HG03025 (cell line): ENCODE results near the gene CDH11.

Experiments
- ATAC-seq: cut with Tn5 transposase; IDR thresholded peaks from one replicate; pipeline ENCODE4 v1.9.1; 2021; ENCODE audit warnings: mild to moderate bottlenecking, moderate library complexity; ENCODE audit not compliant: unreplicated experiment, low FRiP score

Gene CDH11, protein sequence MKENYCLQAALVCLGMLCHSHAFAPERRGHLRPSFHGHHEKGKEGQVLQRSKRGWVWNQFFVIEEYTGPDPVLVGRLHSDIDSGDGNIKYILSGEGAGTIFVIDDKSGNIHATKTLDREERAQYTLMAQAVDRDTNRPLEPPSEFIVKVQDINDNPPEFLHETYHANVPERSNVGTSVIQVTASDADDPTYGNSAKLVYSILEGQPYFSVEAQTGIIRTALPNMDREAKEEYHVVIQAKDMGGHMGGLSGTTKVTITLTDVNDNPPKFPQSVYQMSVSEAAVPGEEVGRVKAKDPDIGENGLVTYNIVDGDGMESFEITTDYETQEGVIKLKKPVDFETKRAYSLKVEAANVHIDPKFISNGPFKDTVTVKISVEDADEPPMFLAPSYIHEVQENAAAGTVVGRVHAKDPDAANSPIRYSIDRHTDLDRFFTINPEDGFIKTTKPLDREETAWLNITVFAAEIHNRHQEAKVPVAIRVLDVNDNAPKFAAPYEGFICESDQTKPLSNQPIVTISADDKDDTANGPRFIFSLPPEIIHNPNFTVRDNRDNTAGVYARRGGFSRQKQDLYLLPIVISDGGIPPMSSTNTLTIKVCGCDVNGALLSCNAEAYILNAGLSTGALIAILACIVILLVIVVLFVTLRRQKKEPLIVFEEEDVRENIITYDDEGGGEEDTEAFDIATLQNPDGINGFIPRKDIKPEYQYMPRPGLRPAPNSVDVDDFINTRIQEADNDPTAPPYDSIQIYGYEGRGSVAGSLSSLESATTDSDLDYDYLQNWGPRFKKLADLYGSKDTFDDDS

DNA sequence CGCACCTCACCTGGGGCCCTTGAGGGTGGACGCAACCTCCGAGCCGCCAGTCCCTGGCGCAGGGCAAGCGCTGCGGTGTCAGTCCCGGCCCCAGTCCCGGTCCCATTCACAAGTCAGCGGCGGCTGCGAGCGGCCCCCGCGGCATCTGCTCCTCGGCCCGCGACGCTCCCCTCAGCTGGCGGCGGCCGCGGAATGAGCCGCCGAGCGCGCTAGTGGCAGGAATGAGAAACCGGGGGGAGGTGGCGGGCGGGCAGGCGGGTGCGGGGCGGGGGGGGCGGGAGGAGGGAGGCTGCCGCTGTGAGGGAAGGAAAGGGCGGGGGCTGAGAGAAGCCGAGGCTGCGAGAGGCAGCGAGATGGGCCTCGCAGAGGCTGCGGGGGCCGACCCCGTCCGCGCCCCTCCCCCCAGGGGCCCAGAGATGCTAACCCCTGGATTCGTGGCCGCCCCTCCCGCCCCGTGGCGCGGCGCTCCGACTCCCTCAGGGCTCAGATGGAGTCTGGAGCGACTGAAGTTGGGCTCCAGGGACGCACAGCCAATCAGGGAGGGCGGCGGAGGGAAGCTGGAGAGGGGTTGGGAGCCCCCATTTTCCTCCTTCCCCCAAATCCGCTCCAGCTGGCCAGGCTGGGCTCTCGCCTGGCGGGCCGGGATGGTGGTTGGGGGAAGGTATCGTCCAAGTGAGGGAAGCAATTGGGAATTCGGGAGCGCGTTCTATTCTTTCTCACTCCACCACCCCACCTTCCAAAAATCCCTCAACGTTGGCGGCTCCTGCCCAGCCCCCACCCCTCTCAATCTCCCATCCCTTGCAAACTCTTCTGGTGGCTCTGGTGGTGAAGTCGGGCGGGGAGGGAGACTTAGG is at the start of gene CDH11:
TSS of gene CDH11 (minus strand) at position 194 of the 854 bp plus-strand sequence. CDS start 117,194 bp downstream, outside the sequence.
- no peak for ATAC-seq

DNA sequence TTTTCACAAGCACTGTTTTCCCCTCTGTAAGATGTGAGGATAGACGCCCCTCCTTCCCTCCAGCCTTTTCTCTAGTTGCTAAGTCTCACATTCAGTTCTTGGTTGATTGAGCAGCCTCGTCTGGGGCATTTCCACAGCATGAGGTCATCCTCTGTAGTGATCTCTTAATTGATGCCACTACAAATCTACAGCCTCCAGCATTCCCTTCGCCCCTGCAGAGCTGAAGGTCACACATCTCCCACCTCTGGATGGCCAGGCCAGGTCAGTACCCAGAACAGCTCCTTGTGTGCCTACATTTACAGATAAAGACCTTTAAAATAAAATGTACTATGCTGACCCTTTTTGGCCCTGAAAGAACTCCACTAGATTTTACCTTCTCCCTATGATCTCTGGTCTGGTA is 32.5 kb upstream of the CDH11 start:
- no peak for ATAC-seq

DNA sequence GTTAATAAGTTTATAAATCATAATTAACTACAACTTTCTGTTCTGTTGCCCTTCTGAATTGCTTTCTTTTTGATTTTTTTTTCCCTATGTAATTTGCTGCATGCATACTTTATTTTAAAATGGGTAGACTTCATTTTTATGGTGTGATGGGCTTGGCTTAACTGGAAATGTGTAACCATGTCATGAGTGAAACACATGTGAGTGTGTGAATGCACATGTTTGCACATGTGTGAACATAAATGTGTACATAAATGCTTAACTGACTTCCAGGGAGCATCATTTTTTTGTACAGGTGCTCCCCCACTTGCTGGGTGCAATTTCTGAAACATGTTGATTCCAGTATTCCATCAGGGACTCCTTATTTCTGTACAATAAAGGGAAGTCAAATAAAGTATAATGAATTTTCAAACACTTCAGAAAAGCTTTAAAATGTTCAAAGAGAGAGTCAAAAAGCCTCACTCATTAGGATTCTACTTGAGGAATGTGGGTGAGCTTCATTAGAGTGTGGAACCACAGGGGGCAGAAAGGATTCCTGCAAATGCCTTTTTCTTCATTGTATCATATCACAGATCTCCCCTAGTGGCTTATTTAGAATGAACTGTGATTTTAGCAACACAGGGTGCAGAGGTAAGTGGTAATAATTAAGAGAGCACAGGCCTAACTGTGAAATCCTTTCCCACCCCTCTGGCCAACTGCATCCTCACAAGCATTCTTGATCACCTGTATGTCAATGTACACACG is 31.7 kb upstream of the CDH11 start:
- no peak for ATAC-seq

DNA sequence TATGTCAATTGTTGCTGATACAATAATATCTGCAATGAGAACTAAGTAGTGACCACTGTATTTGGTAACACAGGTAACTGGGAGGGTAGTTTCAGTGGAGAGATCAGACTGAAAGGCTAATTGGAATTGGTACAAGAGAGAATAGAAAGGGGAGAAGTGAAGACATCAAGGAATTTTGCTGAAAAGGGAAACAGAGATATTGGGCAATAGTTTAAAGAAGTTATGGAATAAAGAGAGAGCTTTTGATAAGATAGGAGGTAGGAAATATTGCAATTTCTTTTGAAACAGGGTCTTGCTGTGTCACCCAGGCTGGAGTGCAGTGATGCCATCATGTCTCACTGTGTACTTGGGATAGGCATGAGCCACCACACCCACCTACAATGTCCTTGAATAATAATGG is 26.9 kb upstream of the CDH11 start:
- ATAC-seq, result no peak

DNA sequence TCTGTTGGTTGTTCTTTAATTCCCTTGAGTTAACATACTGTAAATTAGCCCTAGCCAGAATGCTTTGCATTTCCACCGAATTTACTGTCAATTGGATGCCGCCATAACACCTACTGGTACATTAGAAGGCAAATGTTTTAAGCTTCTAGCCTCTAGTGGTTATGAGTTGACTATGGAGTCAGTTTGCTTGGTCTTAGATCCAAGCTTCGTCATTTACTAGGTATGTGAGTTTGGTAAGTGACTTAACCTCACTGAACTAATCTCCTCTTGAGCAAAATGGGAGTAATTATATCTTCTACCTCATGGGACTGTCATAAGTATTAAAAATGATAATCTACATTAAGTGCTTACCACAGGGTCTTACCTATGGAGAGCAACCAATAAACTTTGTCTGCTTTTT is 20.4 kb upstream of the CDH11 start:
- no peak for ATAC-seq

DNA sequence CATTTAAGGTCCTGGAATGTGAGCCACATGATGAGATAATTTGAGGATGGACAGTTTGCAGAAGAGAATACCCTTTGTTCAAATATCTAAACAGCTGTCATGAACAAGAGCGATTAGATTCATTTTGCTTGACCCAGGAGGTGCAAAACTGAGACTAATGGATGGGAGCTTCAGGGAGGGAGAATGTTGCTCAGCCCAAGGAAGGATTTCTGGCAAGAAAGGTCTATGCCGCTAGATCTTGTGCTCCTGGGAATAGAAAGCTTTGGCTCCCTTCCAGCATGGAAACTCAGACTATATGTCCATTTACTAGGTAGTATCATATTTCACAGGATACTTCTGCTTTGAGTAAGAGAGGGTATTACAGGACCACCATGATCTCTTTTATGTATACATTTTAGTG is 14.8 kb upstream of the CDH11 start:
- no peak for ATAC-seq

DNA sequence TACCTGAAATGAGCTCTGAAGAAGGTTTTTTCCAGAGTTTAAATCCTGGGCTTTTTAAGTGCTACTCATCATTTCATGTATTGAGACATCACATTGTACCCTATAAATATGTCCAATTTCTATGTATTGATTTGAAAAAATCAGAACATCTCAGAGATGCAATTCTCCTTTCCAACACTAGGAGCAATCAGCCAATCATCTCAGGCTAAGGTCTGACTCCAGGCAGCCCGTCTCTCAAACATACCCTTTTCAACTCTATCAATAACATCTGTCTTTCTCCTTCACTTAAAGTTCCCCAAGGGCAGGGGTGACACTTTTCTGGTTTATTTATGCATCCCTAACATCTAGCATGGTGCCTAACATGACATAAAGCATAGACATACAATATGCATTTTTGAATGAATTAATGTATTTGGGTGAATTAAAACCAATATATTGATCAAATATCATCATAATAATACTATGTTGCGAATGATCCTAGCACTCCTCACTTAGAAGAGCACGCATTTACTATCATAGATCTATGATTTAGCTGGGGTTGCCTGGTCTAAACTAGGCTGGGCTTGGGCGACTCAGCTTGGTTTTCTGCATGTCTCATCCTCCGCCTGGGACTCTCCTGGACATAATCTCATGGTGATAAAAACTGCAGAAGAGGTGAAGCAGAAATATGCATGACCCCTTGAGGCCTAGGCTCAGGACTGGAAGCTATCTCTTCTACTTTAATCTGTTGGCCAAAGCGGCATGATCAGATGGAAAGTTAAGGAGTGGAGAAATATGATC is 5.2 kb upstream of the CDH11 start:
- no peak for ATAC-seq

DNA sequence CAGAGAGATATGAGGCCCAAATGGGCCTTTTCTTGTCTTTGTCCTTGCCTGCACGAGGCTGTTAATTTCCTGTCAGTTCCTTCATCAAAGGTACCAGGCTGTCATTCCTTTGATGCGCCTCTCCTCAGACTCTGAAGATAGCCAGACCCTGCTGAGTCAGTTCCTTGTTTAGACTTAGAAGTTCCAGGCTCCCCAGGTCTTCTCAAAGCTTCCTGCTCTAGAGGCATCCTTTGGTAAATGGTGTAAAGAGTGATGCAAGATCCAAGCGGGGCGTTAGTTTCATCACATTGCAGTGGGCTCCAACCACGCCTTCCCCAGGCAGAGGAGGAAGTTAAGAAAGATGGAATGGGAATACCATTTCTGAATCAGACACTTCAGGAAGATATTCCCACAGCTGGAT is 4.0 kb upstream of the CDH11 start:
- ATAC-seq, result no peak

DNA sequence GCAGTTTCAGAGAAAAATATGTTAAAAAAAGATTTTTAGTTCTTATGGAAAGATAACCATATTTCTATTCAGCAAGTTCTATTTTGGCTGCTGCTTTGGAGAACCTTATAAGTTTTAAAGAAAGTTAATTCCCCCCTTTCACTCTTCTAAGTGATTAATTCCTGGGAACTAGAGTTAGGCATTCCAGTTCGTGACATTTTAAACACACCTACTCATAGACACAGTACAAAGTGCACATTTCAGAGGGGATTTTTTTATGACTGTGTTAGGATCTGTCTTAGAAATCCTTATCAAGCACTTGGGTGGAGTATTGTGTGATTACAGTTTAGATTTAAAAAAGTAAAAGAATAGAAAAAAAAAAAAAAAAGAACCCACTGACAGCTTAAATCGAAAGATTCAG is 3.5 kb upstream of the CDH11 start:
- no peak for ATAC-seq

DNA sequence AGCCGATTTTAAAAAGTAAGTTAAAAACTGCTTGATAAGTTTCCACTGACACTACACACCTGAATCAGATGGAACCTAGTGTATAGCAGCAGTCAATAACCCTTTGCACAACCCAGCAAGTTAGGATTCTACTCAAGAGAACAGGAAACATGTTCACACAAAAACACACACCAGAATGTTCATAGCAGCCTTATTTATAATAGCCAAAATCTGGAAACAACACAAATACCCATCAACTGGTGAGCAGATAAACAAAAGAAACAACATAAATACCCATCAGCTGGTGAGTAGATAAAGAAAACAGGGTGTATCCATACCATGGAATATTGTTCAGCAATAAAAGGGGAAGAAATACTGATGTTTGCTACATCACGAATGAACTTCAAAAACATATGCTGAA is 2.7 kb upstream of the CDH11 start:
- ATAC-seq, result no peak

DNA sequence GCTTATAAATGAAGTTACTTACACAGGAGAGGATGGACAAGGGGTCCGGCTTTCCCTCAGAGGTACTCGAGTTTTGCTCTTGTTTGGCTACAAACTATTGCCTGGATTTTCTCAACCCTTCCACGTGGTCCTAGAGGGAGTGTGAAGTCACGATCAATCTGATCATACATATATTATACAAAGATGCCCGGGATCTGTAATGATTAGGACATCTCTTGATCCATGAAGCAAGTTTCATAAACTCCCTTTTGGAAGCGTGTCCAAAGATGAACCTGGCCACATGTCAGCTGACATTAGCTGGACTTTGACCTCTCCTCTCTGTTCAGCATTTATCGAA is 2.3 kb upstream of the CDH11 start:
- ATAC-seq, result no peak

DNA sequence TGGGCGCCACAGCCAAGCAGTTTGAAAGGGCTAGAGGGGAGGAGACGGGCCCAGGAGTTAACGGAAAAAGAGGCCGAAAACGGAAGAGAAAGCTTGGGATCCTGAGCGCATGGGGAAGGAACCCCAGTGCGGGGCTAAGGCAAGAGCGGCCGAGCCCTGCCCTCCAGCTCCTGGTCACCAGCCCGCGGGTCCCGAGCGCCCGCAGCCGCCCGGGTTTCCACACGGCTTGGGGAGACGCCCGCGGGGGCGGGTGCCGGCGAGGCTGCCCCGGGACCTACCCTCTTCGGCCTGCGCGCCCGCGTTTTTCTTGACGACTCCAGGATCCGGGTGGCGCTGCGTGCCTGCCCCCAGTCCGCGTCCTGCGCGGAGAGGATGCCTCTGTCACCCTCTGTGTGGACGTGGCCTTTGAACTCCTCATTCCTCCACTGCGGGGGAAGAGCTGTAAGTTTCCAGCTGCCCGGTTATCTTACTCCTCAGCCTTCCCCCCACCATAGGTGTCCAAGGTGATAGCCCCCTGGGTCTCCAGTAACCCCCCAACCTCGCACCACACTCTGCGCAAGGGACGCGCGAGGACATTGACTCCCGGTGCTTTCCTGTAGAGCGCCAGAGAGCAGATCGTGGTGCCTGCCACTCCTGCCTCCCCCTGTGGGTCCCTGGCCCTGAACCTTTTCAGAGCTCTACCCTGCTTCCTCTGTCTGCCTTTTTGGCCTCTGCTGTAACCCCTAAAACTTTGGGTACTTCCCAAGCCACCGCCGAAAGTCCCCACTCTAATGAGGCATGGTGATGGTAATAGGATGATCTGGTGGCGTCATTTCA is 1.7 kb upstream of the CDH11 start:
- ATAC-seq, result no peak

DNA sequence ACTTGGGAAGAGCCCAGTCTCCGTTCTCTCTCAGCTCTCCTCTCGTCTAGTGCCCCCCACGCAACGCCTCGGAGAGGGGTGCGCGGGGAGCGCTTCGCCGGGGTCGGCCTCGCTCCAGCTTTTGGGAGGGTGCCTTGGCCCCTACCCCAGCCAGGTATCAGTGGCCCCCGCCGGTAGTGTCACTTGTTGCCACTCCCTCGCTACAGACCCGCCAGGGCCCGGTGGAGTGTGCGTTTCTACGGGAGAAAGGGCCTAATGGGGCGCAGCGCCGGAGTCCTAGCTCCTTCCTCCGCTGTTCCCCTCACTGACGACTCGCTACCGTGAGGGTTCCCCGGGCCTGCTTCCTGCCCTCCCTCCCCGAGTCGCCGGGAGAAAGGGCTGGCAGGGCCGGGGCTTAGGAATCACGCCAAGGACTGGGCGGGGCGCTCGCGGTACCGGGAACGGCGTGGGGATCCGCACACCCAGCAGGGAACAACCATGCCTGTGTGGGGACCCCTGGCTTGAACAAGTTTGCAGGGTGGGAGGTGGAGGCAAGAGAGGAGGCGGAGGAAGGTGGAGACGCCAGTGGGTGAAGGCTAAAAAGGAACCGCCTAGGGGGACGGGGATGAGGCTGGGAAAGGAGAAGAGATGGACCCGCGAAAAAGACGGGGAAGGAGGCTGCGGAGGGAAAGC is 997 bp upstream of the CDH11 start:
- no peak for ATAC-seq

DNA sequence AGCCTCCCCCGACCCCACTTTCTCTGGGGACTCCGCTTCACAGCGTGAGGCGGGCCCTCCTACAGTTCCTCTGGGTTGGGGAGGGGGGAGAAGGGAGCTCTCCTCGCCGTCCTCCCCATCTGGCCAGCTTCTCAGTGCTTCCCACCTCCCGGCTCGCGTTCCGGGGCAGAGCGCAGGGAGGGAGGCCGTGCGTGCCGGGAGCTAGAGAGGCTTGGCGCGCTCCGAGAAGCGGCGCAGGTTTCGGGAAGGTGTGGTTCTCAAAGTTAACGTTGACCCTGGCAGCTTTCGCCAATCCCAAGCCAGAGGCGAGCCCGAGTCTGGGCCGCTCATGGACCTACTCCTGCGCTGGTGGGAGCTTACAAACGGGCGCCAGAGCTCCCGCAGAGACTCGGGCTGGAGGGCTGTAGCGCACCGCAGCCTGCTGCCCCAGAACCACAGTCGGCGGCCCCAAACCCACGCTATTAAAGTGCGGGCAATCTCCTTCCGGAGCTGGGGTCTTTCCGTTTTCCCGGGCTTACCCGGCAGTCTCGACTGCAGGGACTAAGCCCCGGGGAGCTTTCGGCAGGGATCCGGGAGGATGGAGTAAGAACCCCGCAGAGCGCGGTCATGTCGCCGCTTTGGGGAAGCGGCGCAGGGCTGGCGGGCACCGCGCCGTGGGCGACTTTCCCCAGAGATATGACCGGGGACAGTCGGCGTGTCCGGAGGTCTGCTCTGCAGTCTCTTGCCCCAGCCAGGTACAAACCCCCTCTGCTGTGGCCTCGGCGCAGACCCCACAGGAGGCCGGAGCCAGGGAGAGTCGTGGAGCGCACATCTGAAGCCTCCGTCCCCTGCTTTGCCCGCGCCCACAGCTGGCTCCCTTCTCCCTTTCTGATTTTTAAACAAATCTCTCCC is 787 bp downstream of the CDH11 start:
- ATAC-seq, result no peak

DNA sequence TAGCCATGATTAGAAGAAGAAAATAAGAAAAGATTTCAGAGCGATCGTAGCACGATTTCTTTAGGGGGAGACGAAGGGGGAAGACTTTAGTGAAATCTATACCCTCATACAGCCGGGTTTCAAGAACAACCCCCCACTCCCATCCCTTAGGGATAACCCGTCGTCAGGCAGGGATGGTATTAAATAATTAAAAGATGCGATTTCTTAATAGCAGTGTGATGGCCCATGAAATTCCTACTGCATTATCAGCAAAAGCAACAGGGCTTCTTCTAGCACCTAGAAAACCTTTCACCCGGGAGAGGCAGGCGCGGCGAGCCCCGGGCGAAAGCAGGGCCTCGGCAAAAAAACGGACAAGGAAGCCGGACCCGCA is 1.4 kb downstream of the CDH11 start:
- ATAC-seq, result no peak

DNA sequence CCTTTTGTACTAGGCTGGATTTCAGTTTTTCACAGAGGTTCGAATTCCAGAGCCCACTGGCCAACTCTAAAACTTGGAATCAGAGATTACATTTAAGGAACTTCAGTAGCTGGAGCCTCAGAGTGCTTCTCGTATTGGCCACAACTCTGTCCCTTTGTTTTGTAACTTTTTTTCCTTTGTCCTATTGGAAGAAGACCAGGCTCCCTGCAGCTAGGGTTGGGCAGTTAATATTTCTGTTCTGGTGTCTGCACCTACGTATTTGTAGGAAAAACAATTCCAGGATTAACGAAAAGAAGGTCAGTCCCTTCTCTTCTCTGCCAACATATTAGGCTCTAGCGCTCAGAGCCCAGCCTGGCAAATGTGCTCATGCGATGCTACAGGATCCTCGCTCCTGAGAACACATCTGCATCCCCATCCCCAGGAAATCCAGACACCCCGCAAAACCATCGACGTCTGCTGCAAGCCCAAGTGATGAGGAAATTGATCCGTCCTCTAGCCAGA is 1.9 kb downstream of the CDH11 start:
- no peak for ATAC-seq

DNA sequence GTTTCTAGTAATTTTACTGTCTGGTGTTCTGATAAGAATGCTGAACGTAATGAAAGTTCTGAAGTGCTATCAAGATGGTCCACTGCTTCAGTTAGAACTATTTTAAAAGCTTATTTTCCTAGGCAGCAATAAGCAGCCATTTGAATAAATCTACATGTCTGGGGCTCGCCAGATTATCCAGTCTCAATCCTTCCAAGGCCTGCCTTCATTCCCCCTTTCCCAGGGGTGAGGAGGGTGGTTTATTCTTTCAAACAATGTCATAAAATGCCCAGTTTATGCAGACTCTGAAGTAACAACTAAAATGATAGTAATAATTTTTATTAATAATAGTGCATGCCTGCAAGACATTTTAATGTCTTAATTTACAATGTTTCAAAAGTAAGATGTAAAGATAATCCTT is 2.4 kb downstream of the CDH11 start:
- no peak for ATAC-seq
